ENCODE data around the gene TOM1L2.

The TOM1L2 gene

GRCh38 chr17:17892731-17893130, 79.5 kb downstream of the TOM1L2 start:
- DNase-seq, result no peak

- no peak for DNase-seq
These were observed 80.2 kb downstream of the TOM1L2 start for GRCh38 chr17:17892009-17892408.

- peak; percentile 14 for DNase-seq
These were observed 81.1 kb downstream of the TOM1L2 start for GRCh38 chr17:17890773-17891759.

DNA sequence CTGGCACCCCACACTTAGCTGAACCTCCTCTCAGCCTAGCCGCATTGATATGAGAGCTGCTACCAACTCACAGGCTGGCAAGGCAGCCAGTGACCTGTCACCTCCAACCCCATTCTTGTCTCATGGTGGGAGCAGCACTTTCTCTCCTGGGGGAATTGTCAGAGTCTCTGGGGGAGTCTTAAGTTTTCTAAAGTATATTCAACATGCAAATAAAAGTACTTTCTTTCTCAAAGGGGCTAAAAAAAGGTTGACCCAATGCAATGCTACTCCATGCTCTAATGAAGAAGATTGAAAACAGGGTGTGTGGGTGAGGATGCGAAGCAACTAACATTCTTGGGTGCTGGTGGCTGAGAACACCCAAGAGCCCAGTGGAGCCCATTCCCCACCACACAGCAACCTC, 82.3 kb downstream of the TOM1L2 start:
- DNase-seq, result no peak

DNA sequence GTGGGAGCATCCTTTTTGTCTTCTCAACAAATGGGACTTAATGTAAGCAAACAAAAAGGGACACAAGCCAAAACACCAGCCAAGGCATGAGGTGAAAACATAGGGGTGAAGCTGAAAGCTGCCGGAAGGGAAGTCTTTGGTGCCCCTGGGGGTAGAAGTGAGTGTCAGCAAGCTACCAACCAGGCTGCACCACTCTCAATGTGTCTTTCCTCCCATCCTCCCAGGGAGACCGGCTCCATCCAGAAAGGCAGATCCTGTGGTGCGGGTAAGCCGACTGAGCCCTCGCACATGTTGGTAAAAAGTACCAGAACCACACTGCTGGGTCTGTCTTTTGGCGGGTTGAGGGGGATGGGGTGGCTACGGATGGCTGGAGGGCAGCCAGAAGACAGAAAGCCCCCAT, 83.4 kb downstream of the TOM1L2 start:
- no peak for DNase-seq

DNA sequence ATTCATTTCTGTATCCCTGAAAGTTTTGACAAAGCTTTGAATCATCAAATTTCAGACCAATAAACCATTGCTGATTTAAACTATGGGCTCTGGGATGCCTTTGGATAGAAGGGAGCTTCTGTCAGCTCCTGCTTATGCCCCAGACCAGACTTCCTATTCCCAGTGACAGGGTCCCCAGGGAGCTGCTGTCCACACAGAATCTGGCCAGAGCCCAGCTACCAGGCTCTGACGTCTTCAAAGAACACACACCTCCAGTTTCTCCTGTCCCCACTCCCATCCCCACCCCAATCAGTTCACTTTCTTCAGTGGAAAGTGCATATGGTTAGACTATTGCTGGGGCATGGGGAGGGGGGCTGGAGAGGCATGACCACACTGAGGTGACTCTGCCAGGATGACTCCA, 83.8 kb downstream of the TOM1L2 start:
- DNase-seq, result no peak

DNA sequence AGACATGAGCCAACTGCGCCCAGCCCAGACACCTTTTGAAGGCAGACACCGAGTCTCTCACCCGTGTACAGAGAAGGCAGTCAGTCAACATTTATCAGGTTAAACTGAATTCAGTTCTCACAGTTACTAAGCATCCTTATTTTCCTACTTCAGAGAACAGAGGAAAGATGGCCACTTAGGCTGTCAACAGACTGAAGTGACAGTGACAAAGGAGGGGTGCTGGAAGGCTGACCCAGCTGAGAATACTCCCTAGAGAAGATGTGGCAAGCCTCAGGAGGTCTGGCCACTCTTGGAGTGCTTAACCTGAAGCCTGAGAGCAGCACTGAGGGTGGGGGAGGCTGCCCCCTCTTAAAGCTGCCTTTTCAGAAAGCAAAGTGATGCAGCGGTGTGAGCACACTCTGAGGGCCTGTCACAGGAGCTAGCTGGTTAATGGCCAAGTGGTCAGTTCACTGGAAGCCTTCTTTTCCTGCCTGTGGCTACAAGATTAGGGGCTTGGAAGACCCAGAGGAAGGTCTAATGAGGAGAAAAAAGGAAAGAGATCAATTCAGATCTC, 84.4 kb downstream of the TOM1L2 start:
- no peak for DNase-seq

- no peak for DNase-seq
These were observed 85.5 kb downstream of the TOM1L2 start for GRCh38 chr17:17886726-17887125.

- no peak for DNase-seq
These were observed 86.0 kb downstream of the TOM1L2 start for GRCh38 chr17:17886226-17886625.

DNA sequence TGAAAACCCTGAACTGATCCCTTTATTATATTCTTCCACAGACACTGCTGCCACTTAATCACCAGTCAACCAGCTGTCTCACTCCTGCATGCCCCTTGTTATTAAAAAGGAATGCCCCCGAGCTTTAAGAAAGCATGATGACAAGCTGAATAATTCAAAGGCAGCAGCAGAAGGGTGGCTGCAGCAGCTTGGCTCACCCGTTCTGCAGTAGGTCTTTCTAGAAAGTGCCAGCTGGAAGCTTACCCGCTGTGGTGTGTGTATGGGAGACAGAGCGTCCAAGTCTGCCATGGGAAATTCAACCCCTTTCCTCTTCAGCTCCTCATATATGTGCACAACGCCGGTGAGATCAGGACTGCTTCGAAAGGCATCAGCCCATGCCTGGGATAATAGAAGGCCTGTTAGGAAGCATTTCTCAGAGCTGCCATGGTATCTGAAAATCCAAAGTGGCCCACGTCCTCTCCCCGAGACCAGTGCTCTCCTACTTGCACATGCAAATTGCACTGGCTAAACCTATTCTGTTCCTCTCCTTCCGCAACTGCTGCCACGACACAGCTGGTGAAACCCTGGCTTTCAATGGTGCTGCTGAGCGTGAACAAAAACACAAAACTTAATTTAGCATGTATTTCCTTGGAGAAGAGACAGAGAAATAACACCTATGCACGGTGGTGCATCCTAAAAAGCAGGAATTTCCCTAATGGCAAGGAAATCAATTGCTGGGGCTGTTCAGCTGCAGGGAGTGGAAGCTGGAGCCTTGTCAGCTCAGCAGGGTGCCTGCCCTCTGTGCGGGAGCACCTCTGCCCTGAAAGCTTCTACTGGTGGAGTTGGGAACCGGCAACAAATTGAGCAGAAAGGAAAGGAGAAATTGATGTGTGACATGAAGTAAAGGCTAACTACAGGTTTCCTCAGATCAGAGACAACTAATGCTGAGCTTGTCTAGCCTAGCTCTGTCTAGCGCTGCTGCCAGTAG, 87.5 kb downstream of the TOM1L2 start:
- DNase-seq, result no peak

DNA sequence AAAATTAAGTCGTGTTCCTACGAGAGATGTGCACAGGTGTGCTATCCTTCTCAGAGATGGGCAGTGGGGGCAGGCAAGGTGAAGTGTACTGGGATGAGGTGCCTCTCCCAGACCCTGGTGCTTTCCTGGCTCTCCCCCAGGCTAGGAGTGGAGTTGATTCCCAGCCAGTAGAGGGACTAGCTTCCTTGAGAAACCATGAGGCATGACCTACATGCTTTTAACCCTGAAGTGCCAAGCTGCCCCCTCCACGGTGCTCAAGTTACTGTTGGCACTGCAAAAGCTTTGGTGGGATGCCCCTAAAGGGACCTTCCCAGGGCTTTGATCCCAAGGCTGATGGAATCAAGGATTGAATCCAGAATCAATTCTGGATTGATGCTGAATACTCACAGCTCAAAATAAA, 88.4 kb downstream of the TOM1L2 start:
- no peak for DNase-seq

DNA sequence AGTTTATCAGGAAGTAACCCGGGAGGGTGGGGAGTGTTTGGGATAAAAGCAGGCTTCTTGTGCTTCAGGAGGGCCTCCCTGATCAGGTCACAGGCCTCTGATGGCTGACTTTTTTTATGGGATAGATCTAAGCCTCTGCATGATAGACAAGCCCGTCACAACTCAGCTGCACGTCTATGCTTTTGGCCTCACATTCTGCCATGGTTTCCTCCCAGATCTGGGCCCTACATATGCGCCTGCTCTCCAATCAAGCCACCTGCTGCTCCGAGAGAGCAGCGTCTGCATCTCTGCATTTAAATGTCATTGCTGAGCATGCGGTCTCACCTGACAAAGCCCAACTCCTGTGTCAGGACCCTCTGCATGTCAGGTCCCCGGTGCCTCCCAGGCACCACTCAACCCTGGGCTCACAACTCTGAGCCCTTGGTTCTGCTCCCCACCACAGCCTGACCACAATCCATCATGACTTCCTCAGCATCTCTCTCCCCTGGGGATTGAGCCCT, 90.1 kb downstream of the TOM1L2 start:
- DNase-seq, result no peak

DNA sequence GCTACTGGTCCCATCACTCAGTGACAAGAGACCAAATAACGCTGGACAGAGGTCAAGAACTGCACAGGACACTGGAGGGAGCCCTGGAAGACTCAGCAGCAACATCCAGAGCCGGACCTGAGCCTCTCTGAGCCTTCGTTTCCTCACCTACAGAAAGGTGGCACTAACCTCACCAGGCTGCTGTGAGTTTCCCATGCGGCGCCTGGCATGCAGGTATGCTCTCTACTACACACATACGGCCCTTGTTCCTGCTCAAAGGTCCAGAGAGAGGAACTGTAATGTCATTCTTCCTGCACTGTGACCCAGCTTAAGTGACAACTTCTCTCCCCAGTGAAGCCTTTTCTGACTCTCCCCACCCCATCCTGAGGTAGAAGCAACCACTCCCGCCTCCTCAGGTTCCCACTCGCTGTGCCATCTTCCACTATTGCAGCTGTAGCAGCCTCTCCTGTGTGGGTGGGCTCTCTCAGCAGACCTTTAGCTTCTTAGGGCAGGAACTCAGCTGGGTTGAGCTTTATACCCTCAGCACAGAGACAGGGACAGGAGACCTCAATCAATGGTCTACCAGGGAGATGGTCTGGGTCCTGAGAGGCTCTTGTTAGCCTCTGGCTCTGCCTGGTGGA, 91.5 kb downstream of the TOM1L2 start:
- DNase-seq, result no peak

DNA sequence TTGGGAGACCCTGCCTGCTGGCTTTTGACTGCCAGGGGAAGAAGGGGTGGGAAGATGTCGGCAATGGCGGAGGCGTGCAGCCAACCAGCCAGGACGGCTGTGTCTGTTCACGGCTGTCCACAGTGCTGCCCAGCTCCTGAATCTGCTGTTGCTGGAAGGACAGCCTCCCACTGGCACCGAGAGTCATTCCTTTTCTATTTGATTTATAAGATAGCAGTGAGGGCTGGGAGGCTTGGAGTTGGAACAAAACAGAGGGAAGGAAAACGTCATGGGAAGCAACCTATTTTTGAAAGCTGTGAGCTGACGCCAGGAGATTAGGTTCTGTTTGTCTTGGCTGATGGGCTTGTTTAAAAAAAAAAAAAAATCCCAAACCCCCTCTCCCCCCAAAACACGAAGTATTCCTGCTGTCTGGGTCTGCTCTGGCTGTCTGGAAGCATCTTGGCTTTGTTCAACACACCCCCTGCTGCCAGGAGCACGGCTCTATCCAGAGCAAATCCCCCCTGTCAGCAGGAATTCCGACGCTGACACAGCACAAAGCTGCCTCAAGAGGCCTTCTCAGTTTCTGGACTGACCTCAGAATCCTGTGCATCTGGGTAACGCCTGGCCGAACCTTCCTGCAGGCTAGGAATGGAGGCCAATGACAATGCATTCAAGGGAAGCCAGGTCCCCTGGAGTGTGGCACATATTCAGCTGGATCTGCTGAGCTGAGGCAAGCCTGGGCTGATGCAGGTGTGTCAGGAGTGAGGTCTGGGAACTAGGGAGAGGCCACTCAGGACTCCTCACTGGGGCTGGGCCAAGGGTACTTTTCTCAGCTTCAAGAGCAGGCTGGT, 94.5 kb downstream of the TOM1L2 start:
- no peak for DNase-seq

DNA sequence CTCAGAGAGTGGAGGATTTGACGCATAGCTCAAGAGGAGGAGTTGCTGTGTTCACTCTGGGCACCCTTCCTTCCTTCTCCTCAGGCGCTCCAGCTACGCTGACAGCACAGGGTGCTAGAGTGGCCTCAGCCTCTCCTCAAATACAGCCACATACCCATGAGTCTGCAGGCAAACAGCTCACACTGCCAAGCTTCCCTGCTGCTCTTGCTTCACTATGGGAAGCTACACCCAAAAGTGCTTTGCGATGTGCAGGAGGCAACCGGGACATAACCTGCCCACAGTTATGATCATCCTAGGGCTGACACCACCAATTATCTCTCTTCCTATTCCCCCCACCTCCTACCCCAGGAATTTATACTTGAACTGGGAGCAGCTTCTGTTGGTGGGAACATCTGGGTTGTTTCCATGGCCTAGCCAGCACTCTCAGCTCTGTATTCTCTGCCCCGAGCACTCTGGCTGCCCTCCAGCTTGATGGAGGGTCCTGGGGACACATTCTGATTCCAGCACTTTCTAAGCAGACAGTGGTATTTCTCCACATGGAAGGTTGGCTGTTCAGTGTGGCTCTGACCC, 95.2 kb downstream of the TOM1L2 start:
- DNase-seq, result no peak

DNA sequence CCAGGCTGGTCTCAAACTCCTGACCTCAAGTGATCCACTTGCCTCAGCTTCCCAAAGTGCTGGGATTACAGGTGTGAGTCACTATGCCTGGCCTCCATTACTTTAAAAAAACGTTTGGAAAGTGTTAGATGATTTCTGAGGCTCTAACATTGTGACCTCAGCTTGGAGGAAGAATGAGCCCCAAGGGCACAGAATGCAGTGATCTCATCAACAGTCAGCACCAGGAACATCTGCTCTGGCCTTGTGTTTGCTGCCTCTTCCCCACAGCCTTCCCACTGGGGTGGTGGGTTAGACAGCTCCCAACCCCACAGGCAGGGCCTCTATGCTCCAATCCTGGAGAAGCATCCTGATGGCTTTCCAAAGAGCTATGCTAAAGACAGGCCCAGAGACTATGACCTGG, 97.7 kb downstream of the TOM1L2 start:
- no peak for DNase-seq

GRCh38 chr17:17873450-17873991, 98.7 kb downstream of the TOM1L2 start:
- no peak for DNase-seq

GRCh38 chr17:17872547-17873345, 99.5 kb downstream of the TOM1L2 start:
- DNase-seq, result no peak

- DNase-seq, result no peak
These were observed 100.3 kb downstream of the TOM1L2 start for GRCh38 chr17:17871913-17872312.

DNA sequence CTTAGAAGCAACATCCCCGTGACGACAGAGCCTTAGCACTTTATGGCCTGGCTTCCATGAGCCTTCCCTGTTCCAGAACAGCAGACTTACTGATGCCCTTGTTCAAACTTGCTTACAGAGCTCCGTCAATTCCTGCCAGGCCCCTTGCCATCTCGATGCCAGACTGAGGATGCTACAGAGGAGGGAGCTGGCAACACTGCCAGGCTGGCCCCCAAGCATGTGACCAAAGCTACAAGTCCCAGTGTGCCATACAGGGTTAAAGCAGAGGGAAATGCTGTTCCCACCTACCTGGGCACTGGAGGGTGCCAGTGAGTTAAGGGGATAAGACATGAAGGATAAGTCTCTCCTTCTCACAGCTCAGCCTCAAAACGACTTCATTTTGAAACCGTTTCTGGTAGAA, 102.0 kb downstream of the TOM1L2 start:
- DNase-seq, result no peak

All from activated effector memory CD4-positive, alpha-beta T cell treated with Interleukin-2 at 50 U/mL for 16 hours (primary cell).